GM19025 (cell line): ENCODE results near the gene CYBA.

Experiments
- ATAC-seq: cut with Tn5 transposase; IDR thresholded peaks from one replicate; pipeline ENCODE4 v1.9.1; 2021; ENCODE audit warnings: mild to moderate bottlenecking, low read depth, moderate library complexity; ENCODE audit not compliant: unreplicated experiment

Gene CYBA

GRCh38 chr16:88631920-88632586 is 18.8 kb downstream of the CYBA start:
- no peak for ATAC-seq

- ATAC-seq = no peak
Observed at GRCh38 chr16:88631384-88631783, 19.5 kb downstream of the CYBA start.

GRCh38 chr16:88630941-88631340 is 19.9 kb downstream of the CYBA start:
- ATAC-seq = no peak

- no peak for ATAC-seq
Observed at GRCh38 chr16:88630433-88630832, 20.4 kb downstream of the CYBA start.

GRCh38 chr16:88629835-88630234 is 21.0 kb downstream of the CYBA start:
- ATAC-seq = no peak

GRCh38 chr16:88628512-88628974 is 22.3 kb downstream of the CYBA start:
- ATAC-seq = no peak

- no peak for ATAC-seq
Observed at GRCh38 chr16:88627531-88628411, 23.1 kb downstream of the CYBA start.

GRCh38 chr16:88626646-88627045 is 24.2 kb downstream of the CYBA start:
- no peak for ATAC-seq

- no peak for ATAC-seq
Observed at GRCh38 chr16:88624977-88625576, 25.8 kb downstream of the CYBA start.

- ATAC-seq = no peak
Observed at GRCh38 chr16:88624481-88624880, 26.4 kb downstream of the CYBA start.

- no peak for ATAC-seq
Observed at GRCh38 chr16:88623858-88624257, 27.0 kb downstream of the CYBA start.

GRCh38 chr16:88622866-88623265 is 28.0 kb downstream of the CYBA start:
- no peak for ATAC-seq

GRCh38 chr16:88622125-88622524 is 28.7 kb downstream of the CYBA start:
- ATAC-seq = no peak

- no peak for ATAC-seq
Observed at GRCh38 chr16:88619859-88620815, 30.7 kb downstream of the CYBA start.

- ATAC-seq = no peak
Observed at GRCh38 chr16:88618956-88619667, 31.7 kb downstream of the CYBA start.

- ATAC-seq = no peak
Observed at GRCh38 chr16:88618182-88618955, 32.5 kb downstream of the CYBA start.

GRCh38 chr16:88617268-88618031 is 33.4 kb downstream of the CYBA start:
- ATAC-seq = no peak

GRCh38 chr16:88616736-88617135 is 34.1 kb downstream of the CYBA start:
- no peak for ATAC-seq
